HG02885 (cell line): ENCODE results near the gene PPME1.

Experiments used
- ATAC-seq: cut with Tn5 transposase; IDR thresholded peaks from one replicate; pipeline ENCODE4 v1.9.1; 2021; ENCODE audit warnings: mild to moderate bottlenecking; ENCODE audit not compliant: unreplicated experiment, poor library complexity

The PPME1 gene

GRCh38 chr11:74272276-74272675 lies 101.2 kb downstream of the PPME1 start:
- ATAC-seq = no peak

GRCh38 chr11:74276581-74276980 lies 105.5 kb downstream of the PPME1 start:
- no peak for ATAC-seq

- ATAC-seq = no peak
Observed at GRCh38 chr11:74278103-74278502, 107.0 kb downstream of the PPME1 start.

GRCh38 chr11:74278721-74279161 lies 107.7 kb downstream of the PPME1 start:
- ATAC-seq = no peak

- ATAC-seq = no peak
Observed at GRCh38 chr11:74279256-74279655, 108.2 kb downstream of the PPME1 start.

GRCh38 chr11:74280494-74280893 lies 109.4 kb downstream of the PPME1 start:
- no peak for ATAC-seq

GRCh38 chr11:74282421-74282820 lies 111.3 kb downstream of the PPME1 start:
- ATAC-seq = no peak

GRCh38 chr11:74282914-74283371 lies 111.9 kb downstream of the PPME1 start:
- ATAC-seq = no peak

- no peak for ATAC-seq
Observed at GRCh38 chr11:74283580-74284180, 112.6 kb downstream of the PPME1 start.

GRCh38 chr11:74284466-74284865 lies 113.4 kb downstream of the PPME1 start:
- ATAC-seq = no peak

- no peak for ATAC-seq
Observed at GRCh38 chr11:74288161-74288560, 117.1 kb downstream of the PPME1 start.

GRCh38 chr11:74288911-74289310 lies 117.8 kb downstream of the PPME1 start:
- ATAC-seq = no peak

GRCh38 chr11:74297484-74297883 lies 126.4 kb downstream of the PPME1 start:
- ATAC-seq = no peak

GRCh38 chr11:74299015-74299414 lies 127.9 kb downstream of the PPME1 start:
- no peak for ATAC-seq
